Mucosa of rectum (tissue), 2 donors: ENCODE measurements around the gene DCAF7.

Source experiments
- H3K27ac ChIP-seq, 2 donors: one replicate each; pipeline ENCODE4 v1.7.0; 2013; ENCODE audit warnings: inconsistent platforms in 2 of 2, low read depth in 2 of 2, low read length in 2 of 2
- H3K27me3 ChIP-seq, 2 donors: one replicate each; pipeline ENCODE4 v1.7.0; 2013; ENCODE audit warnings: low read length in 2 of 2; ENCODE audit not compliant: control insufficient read depth in 2 of 2, insufficient read depth in 2 of 2
- H3K36me3 ChIP-seq, 2 donors: one replicate each; pipeline ENCODE4 v1.7.0; 2013; ENCODE audit warnings: low read length in 2 of 2; ENCODE audit not compliant: control insufficient read depth in 2 of 2, insufficient read depth in 2 of 2
- H3K4me1 ChIP-seq, 2 donors: one replicate each; pipeline ENCODE4 v1.7.0; 2013; ENCODE audit warnings: low read length in 2 of 2, mild to moderate bottlenecking in 1 of 2; ENCODE audit not compliant: control insufficient read depth in 2 of 2, insufficient read depth in 2 of 2
- H3K4me3 ChIP-seq, 2 donors: one replicate each; pipeline ENCODE4 v1.7.0; 2013; ENCODE audit warnings: low read length in 2 of 2
- H3K9ac ChIP-seq, 2 donors: one replicate each; pipeline ENCODE4 v1.7.0; 2013; ENCODE audit warnings: low read length in 2 of 2, low read depth in 1 of 2, mild to moderate bottlenecking in 1 of 2
- H3K9me3 ChIP-seq, 2 donors: one replicate each; pipeline ENCODE4 v1.7.0; 2013; ENCODE audit warnings: low read length in 2 of 2; ENCODE audit not compliant: control insufficient read depth in 2 of 2
- donor health status: healthy.
- donor health status: Normal muscosa, but diverticular disease.

Gene DCAF7

GRCh38 chr17:63588797-63589196, 38.5 kb downstream of the DCAF7 start:
- H3K9me3 ChIP-seq, result no peaks in the 10 kb centered on the region
- no peaks in the 10 kb centered on the region for H3K4me1 ChIP-seq
- no peak overlapping the region for H3K4me3 ChIP-seq
- H3K9ac ChIP-seq, result no peak overlapping the region
- no peaks in the 10 kb centered on the region for H3K27me3 ChIP-seq
- peaks cover 49 to 68% of the 10 kb centered on the region in 2 donors for H3K36me3 ChIP-seq
- H3K27ac ChIP-seq, result no peak overlapping the region

- no peaks in the 10 kb centered on the region for H3K27me3 ChIP-seq
- H3K9me3 ChIP-seq, result no peaks in the 10 kb centered on the region
- peaks cover 47 to 65% of the 10 kb centered on the region in 2 donors for H3K36me3 ChIP-seq
- no peak overlapping the region for H3K27ac ChIP-seq
- H3K9ac ChIP-seq, result no peak overlapping the region
- no peaks in the 10 kb centered on the region for H3K4me1 ChIP-seq
- no peak overlapping the region for H3K4me3 ChIP-seq
Observed at GRCh38 chr17:63589646-63590045, 39.4 kb downstream of the DCAF7 start.

- no peak overlapping the region for H3K9ac ChIP-seq
- H3K4me1 ChIP-seq, result no peaks in the 10 kb centered on the region
- peaks cover 35 to 40% of the 10 kb centered on the region in 2 donors for H3K36me3 ChIP-seq
- H3K4me3 ChIP-seq, result no peak overlapping the region
- no peak overlapping the region for H3K27ac ChIP-seq
- no peaks in the 10 kb centered on the region for H3K9me3 ChIP-seq
- H3K27me3 ChIP-seq, result no peaks in the 10 kb centered on the region
Observed at GRCh38 chr17:63592797-63593196, 42.5 kb downstream of the DCAF7 start.

- H3K27me3 ChIP-seq, result no peaks in the 10 kb centered on the region
- H3K9me3 ChIP-seq, result no peaks in the 10 kb centered on the region
- H3K4me1 ChIP-seq, result peaks cover 2 to 3% of the 10 kb centered on the region in 2 donors
- H3K27ac ChIP-seq, result no peak overlapping the region
- peaks cover 17 to 21% of the 10 kb centered on the region in 2 donors for H3K36me3 ChIP-seq
- H3K4me3 ChIP-seq, result no peak overlapping the region
- no peak overlapping the region for H3K9ac ChIP-seq
Observed at GRCh38 chr17:63595132-63595531, 44.9 kb downstream of the DCAF7 start.

GRCh38 chr17:63596856-63597586, 46.7 kb downstream of the DCAF7 start:
- Histone ChIP-seq H3K9ac (no peak overlapping the region), H3K27me3 (no peaks in the 10 kb centered on the region), H3K9me3 (no peaks in the 10 kb centered on the region), H3K4me1 (peaks cover 14 to 19% of the 10 kb centered on the region in 2 donors), H3K36me3 (peaks cover 0 to 3% of the 10 kb centered on the region in 2 donors), H3K4me3 (no peak overlapping the region), H3K27ac (no peak overlapping the region)

GRCh38 chr17:63598281-63598680, 48.0 kb downstream of the DCAF7 start:
- H3K9me3 ChIP-seq, result no peaks in the 10 kb centered on the region
- H3K27me3 ChIP-seq, result no peaks in the 10 kb centered on the region
- H3K27ac ChIP-seq, result no peak overlapping the region
- no peak overlapping the region for H3K4me3 ChIP-seq
- H3K4me1 ChIP-seq, result peaks cover 17 to 20% of the 10 kb centered on the region in 2 donors
- peaks cover 0 to under 1% of the 10 kb centered on the region in 2 donors for H3K36me3 ChIP-seq
- no peak overlapping the region for H3K9ac ChIP-seq

GRCh38 chr17:63600569-63601438, 50.5 kb downstream of the DCAF7 start, which contains the start of gene TACO1:
Gene TACO1 (plus strand): TSS chr17:63600895. CDS start chr17:63601084, 189 bp downstream.
- Histone ChIP-seq H3K27ac (peak within 1 kb of the TSS; percentile 72 to 82), H3K4me1 (peaks cover 17 to 20% of the 10 kb centered on the region in 2 donors), H3K36me3 (peaks cover 13 to 16% of the 10 kb centered on the region in 2 donors)

GRCh38 chr17:63601439-63602371, 51.4 kb downstream of the DCAF7 start:
- Histone ChIP-seq H3K4me1 (peaks cover 17 to 20% of the 10 kb centered on the region in 2 donors), H3K36me3 (peaks cover 20 to 25% of the 10 kb centered on the region in 2 donors)

More at GRCh38 chr17:63600569-63601438, 50.5 kb downstream of the DCAF7 start, which contains the start of gene TACO1:
- Histone ChIP-seq H3K4me3 (peak within 1 kb of the TSS; percentile 60 to 94), H3K27me3 (no peaks in the 10 kb centered on the region), H3K9ac (peak within 1 kb of the TSS; percentile 81 to 83), H3K9me3 (no peaks in the 10 kb centered on the region)

GRCh38 chr17:63609816-63610573, 59.7 kb downstream of the DCAF7 start:
- Histone ChIP-seq H3K27me3 (no peaks in the 10 kb centered on the region), H3K4me1 (no peaks in the 10 kb centered on the region), H3K4me3 (no peak overlapping the region), H3K9ac (no peak overlapping the region), H3K36me3 (peaks cover 35 to 46% of the 10 kb centered on the region in 2 donors), H3K27ac (no peak overlapping the region), H3K9me3 (no peaks in the 10 kb centered on the region)

More at GRCh38 chr17:63601439-63602371, 51.4 kb downstream of the DCAF7 start:
- Histone ChIP-seq H3K4me3 (peak overlapping the region; percentile 60 to 94), H3K9me3 (no peaks in the 10 kb centered on the region), H3K27me3 (no peaks in the 10 kb centered on the region), H3K9ac (peak overlapping the region; percentile 81 to 83), H3K27ac (peak overlapping the region; percentile 72 to 82)
